Small intestine (tissue), 7 donors: ENCODE results near the gene TSC2. TPM values are rescaled to one million over a fixed set of nuclear protein-coding genes. Genes with fewer than 3 reads are reported as not detected.

ENCODE experiments used
- DNase-seq, 2 donors: peaks; one replicate each; pipeline versions ENCODE4 v3.0.0 to v3.0.0-alpha.2; 2013
- FAIRE-seq: peaks from 2 replicates; lab custom pipeline; 2012; peaks lifted over from hg19 to GRCh38; lab: Jason Lieb, UNC
- H3K27ac ChIP-seq, 3 donors: one replicate each; pipeline ENCODE4 v1.5.1; 2013; ENCODE audit warnings: low read length in 2 of 3, mild to moderate bottlenecking in 2 of 3, control low read depth in 1 of 3, inconsistent platforms in 1 of 3, low read depth in 1 of 3, moderate library complexity in 1 of 3
- H3K27me3 ChIP-seq, 3 donors: one replicate each; pipeline ENCODE4 v1.6.1; 2013; ENCODE audit warnings: low read length in 3 of 3, inconsistent platforms in 1 of 3; ENCODE audit not compliant: control insufficient read depth in 3 of 3, insufficient read depth in 3 of 3
- H3K36me3 ChIP-seq, 3 donors: one replicate each; pipeline ENCODE4 v1.6.1; 2013; ENCODE audit warnings: low read length in 3 of 3, inconsistent platforms in 1 of 3, low read depth in 1 of 3, mild to moderate bottlenecking in 1 of 3, moderate library complexity in 1 of 3; ENCODE audit not compliant: control insufficient read depth in 3 of 3, insufficient read depth in 2 of 3
- H3K4me1 ChIP-seq, 3 donors: one replicate each; pipeline ENCODE4 v1.6.1; 2013; ENCODE audit warnings: low read length in 2 of 3, inconsistent platforms in 1 of 3, low read depth in 1 of 3, mild to moderate bottlenecking in 1 of 3, moderate library complexity in 1 of 3; ENCODE audit not compliant: control insufficient read depth in 3 of 3, insufficient read depth in 2 of 3
- H3K4me3 ChIP-seq, 3 donors: one replicate each; pipeline ENCODE4 v1.5.1; 2013; ENCODE audit warnings: low read length in 3 of 3, control low read depth in 1 of 3, inconsistent platforms in 1 of 3, low read depth in 1 of 3, mild to moderate bottlenecking in 1 of 3, moderate library complexity in 1 of 3
- H3K9me3 ChIP-seq, 2 donors: one replicate each; pipeline ENCODE4 v1.6.1; 2013; ENCODE audit warnings: low read depth in 1 of 2, low read length in 1 of 2; ENCODE audit not compliant: control insufficient read depth in 2 of 2, insufficient read depth in 1 of 2
- WGBS, 3 donors: extraction: QIAGEN DNeasy Blood & Tissue Kit; methylation state at CpG; one replicate each; pipeline ENCODE4 v1.1.7; 2013; 5-methylcytosine and 5-hydroxymethylcytosine counted together
- polyA plus RNA-seq, 4 donors: library from polyadenylated mRNA; stranded (reverse) in 3 of 4; unstranded in 1 of 4; fragments of 200-250 nt in 3 of 4; fragments of 120-200 nt in 1 of 4; gene quantifications; one replicate each; pipeline versions ENCODE4 v1.2.1 to v1.2.3, GENCODE V29; 2013
- donor health status: healthy with polysubstance abuse.
- donor health status: control.
- donor health status: control.
- donor health status: Bipolar disorder and iron deficiency.
- donor health status: healthy.

TSC2 gene
- polyA plus RNA-seq, 4 donors, result 35.1 to 75.9 (median 60.1) TPM

DNA sequence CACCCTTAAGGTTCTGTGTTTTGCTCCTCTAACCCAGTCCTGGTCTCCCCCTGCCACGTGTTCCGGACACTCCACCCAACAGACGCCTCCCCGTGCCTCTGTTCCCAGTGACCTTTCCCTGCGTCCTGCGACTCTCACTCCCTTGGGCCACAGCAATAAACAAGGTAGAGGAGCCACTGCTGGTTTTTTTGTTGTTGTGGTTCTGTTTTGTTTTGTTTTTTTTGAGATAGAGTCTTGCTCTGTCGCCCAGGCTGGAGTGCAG is 31.9 kb upstream of the TSC2 start:
- DNase-seq (no peak), FAIRE-seq (no peak)
- Histone ChIP-seq H3K36me3 (no peaks in the 10 kb centered on the region), H3K4me1 (peaks cover 0 to 21% (median 0%) of the 10 kb centered on the region in 3 donors), H3K27me3 (peaks cover 0 to 26% (median 15%) of the 10 kb centered on the region in 3 donors), H3K9me3 (no peaks in the 10 kb centered on the region), H3K4me3 (no peak overlapping the region), H3K27ac (peak overlapping the region in 2 of 3 donors; percentile 71 to 76)
- 71 to 85% (median 83%) methylated on average over 7 of the region's 7 CpGs for WGBS, 3 donors

DNA sequence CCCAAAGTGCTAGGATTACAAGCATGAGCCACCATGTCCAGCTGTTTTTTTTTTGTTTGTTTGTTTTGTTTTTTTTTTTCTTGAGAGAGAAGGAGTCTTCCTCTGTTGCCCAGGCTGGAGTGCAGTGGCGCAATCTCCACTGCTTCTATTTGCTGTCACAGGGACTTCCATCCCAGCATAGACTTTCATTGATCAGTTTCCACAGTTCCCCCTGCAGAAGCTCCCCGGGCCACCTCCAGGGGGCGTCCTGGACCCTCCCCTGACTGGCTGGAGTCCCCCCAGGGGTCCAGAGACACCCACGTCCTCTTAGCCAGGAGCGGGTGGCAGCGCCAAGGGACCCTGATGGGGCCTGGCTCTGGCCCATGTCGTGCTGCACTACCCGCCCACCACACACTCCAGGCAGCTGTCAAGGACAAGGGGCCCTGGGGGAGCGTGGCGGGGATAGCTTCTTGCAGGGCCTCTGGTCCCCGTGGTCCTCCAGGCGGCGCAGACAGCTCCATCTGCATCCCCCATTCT is 31.3 kb upstream of the TSC2 start:
- peaks cover 0 to 31% (median 17%) of the 10 kb centered on the region in 3 donors for H3K27me3 ChIP-seq
- DNase-seq (no peak), FAIRE-seq (no peak)
- no peaks in the 10 kb centered on the region for H3K36me3 ChIP-seq
- H3K4me3 ChIP-seq, result no peak overlapping the region
- H3K4me1 ChIP-seq, result peaks cover 0 to 22% (median 0%) of the 10 kb centered on the region in 3 donors
- no peaks in the 10 kb centered on the region for H3K9me3 ChIP-seq
- WGBS, 3 donors, result 42 to 64% (median 57%) methylated on average over 11 to 13 of the region's 13 CpGs
- H3K27ac ChIP-seq, result no peak overlapping the region

DNA sequence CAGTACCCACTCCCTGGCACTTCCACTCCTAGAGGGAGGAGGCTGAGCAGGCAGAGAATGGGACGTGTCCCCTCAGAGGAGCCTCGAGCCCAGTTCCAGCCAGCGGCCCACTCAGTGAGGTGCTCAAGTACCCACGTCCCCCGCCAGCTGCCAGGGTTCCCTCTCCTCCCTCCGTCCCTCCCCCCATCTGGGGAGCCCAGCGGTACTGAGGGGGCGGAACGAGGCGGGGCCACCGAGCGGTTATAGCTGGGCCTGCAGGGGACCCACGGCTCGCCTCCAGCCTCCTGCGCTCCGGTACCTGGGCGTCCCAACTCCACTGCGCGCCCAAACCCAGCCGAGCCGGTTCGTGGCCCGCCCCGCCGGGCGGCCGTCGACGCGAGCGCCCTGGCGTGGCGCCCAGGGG is 28.3 kb upstream of the TSC2 start, which contains the start of gene NPW:
Gene NPW, plus strand, starts transcription at position 268 of the 403 bp plus-strand sequence.
- DNase-seq (peak in 1 of 2 donors; percentile 45), FAIRE-seq (no peak)
- Histone ChIP-seq H3K27ac (no peak within 1 kb of the TSS), H3K36me3 (no peaks in the 10 kb centered on the region), H3K4me1 (peaks cover 0 to 38% (median 0%) of the 10 kb centered on the region in 3 donors), H3K9me3 (no peaks in the 10 kb centered on the region), H3K4me3 (no peak within 1 kb of the TSS), H3K27me3 (peaks cover 0 to 39% (median 17%) of the 10 kb centered on the region in 3 donors)
- 1 to 2% (median 1%) methylated on average over 29 to 33 of the region's 33 CpGs for WGBS, 3 donors

DNA sequence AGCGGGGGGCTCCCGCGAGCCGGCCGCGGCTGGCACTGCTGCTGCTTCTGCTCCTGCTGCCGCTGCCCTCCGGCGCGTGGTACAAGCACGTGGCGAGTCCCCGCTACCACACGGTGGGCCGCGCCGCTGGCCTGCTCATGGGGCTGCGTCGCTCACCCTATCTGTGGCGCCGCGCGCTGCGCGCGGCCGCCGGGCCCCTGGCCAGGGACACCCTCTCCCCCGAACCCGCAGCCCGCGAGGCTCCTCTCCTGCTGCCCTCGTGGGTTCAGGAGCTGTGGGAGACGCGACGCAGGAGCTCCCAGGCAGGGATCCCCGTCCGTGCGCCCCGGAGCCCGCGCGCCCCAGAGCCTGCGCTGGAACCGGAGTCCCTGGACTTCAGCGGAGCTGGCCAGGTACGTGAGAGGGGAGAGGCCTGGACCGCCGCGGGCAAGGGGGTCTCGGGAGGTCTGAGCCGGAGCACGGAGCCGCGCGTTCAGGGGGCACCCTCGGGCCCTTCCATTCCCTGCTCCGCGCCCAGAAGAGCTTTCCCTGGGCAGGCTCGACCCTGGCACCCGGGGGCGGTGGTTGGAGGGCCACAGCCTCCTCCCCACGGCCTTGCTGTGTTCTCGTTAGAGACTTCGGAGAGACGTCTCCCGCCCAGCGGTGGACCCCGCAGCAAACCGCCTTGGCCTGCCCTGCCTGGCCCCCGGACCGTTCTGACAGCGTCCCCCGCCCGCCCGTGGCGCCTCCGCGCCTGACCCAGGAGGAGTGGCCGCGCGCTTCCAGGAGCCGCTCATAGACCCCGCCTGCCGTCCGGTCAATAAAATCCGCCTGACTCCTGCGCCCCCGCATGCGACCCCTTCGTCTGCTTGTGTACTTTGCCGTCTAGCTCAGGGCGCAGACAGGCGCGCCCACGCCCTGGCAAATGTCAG is 27.6 kb upstream of the TSC2 start:
- DNase-seq (peak in 1 of 2 donors; percentile 56), FAIRE-seq (no peak)
- no peaks in the 10 kb centered on the region for H3K9me3 ChIP-seq
- no peak overlapping the region for H3K4me3 ChIP-seq
- peaks cover 0 to 33% (median 0%) of the 10 kb centered on the region in 3 donors for H3K4me1 ChIP-seq
- H3K27me3 ChIP-seq, result peaks cover 0 to 43% (median 17%) of the 10 kb centered on the region in 3 donors
- WGBS, 3 donors, result 1 to 2% (median 1%) methylated on average over 81 to 96 of the region's 96 CpGs
- no peak overlapping the region for H3K27ac ChIP-seq
- H3K36me3 ChIP-seq, result no peaks in the 10 kb centered on the region

DNA sequence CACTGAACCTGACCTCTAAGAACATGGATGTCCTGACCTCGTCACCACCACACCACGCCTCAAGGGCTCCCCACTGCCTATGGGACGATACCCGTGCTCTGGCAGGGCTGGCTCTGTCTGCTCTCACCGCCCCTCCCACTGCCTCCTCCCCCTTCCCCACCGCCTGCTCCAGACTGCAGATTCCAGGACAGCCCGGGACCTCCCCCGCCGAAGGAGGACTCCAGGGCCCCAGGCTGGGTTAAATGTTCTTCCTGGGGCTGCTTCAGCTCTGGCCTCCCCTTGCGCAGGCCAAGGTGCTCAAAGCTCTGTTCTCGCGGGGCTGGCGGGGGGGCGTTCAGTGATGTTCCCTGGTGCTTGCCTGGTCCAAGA is 25.1 kb upstream of the TSC2 start:
- Histone ChIP-seq H3K4me1 (peaks cover 0 to 35% (median 2%) of the 10 kb centered on the region in 3 donors), H3K27ac (peak overlapping the region in 1 of 3 donors; percentile 90)

DNA sequence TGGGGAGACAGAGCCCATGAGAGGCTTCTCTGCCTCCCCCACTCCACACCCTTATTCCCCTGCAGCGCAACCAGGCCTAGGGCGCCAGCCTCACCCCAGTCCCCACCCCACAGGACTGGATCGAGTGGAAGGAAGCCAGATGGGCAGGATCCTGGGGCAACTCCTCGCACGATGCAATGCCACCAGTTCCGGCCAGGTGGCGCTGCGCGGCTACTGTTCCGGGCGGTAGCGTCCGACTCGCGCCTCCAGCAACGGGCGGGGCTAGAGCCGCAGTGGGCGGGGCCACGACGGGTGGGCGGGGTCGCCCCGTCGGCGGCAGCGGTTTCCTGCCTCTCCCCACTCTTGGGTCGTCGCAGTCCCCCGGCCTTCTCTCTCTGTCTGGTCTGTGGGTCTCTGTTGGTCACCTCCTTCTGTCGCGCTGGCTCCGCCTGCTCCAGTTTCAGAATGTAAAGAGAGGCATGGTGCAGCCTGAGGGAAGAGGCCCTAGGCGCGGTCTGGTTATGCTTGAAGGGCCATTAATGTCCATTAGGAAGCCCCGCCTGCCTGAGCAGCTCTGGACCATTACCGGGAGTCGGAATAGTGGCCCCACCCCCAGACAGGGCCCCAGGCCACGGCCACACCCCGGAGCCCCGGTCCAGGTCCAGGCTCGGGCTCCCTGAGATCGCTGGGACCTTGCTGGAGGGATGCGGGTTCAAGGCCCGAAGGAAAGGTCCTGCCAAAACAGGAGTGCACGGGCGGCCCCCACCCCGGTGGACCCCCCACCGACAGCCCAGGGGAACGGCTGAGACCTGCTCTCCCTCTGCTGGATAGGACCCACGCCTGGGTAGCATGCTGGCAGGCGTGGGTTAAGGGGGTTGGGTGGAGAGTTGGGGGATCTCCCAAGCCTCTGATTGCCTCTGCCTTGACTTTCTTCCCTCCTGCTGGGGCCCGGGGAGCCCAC is 24.4 kb upstream of the TSC2 start:
- no peaks in the 10 kb centered on the region for H3K9me3 ChIP-seq
- H3K27me3 ChIP-seq, result peaks cover 0 to 57% (median 17%) of the 10 kb centered on the region in 3 donors
- WGBS, 3 donors, result 8 to 12% (median 11%) methylated on average over 49 to 53 of the region's 53 CpGs
- DNase-seq (peak; percentile 91 to 96), FAIRE-seq (no peak)
- H3K4me1 ChIP-seq, result peaks cover 0 to 36% (median 2%) of the 10 kb centered on the region in 3 donors
- H3K36me3 ChIP-seq, result peaks cover 0 to 3% (median 0%) of the 10 kb centered on the region in 3 donors
- H3K27ac ChIP-seq, result peak overlapping the region; percentile 61 to 90 (median 86)
- H3K4me3 ChIP-seq, result peak overlapping the region in 2 of 3 donors; percentile 29 to 45

More for the DNA sequence above, 25.1 kb upstream of the TSC2 start:
- H3K4me3 ChIP-seq, result peak overlapping the region in 1 of 3 donors; percentile 11
- no peak for DNase-seq
- H3K27me3 ChIP-seq, result peaks cover 0 to 56% (median 17%) of the 10 kb centered on the region in 3 donors
- no peaks in the 10 kb centered on the region for H3K36me3 ChIP-seq
- FAIRE-seq, result no peak
- H3K9me3 ChIP-seq, result no peaks in the 10 kb centered on the region
- 3 to 4% (median 4%) methylated on average over 13 to 14 of the region's 14 CpGs for WGBS, 3 donors

DNA sequence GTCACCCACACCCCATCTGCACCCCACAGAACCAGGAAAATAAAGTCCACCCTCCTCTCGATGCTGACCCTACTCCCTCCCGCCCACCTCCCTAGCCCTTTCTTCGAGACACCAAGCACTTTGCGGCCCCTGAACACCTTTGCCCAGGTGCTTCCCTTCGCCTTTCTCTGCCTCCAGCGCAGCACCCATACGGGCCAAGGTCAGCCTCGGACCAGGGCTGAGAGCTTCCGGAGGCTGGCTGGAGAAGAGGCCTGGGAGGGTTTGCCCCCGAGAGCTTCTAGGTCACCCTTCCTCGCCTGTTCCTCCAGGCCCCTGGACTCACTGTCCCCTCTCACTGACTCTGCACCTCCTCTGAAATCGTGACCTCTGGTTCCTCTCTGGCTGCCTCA is 23.8 kb upstream of the TSC2 start:
- peaks cover 0 to 36% (median 2%) of the 10 kb centered on the region in 3 donors for H3K4me1 ChIP-seq

More for the DNA sequence above, 23.8 kb upstream of the TSC2 start:
- Histone ChIP-seq H3K27me3 (peaks cover 0 to 54% (median 15%) of the 10 kb centered on the region in 3 donors), H3K9me3 (no peaks in the 10 kb centered on the region), H3K36me3 (peaks cover 0 to 4% (median 0%) of the 10 kb centered on the region in 3 donors), H3K27ac (peak overlapping the region in 2 of 3 donors; percentile 86 to 90), H3K4me3 (no peak overlapping the region)
- DNase-seq (no peak), FAIRE-seq (no peak)
- WGBS, 3 donors, result 82 to 87% (median 84%) methylated on average over 12 of the region's 12 CpGs
